HG02642 (cell line): ENCODE measurements around the gene SMARCA2.
A peak's percentile ranks its signal among the peaks of the same experiment; 100 is the strongest.

Experiments
- ATAC-seq: cut with Tn5 transposase; IDR thresholded peaks from one replicate; pipeline ENCODE4 v1.9.1; 2021; ENCODE audit warnings: mild to moderate bottlenecking; ENCODE audit not compliant: unreplicated experiment, poor library complexity

SMARCA2 gene

DNA sequence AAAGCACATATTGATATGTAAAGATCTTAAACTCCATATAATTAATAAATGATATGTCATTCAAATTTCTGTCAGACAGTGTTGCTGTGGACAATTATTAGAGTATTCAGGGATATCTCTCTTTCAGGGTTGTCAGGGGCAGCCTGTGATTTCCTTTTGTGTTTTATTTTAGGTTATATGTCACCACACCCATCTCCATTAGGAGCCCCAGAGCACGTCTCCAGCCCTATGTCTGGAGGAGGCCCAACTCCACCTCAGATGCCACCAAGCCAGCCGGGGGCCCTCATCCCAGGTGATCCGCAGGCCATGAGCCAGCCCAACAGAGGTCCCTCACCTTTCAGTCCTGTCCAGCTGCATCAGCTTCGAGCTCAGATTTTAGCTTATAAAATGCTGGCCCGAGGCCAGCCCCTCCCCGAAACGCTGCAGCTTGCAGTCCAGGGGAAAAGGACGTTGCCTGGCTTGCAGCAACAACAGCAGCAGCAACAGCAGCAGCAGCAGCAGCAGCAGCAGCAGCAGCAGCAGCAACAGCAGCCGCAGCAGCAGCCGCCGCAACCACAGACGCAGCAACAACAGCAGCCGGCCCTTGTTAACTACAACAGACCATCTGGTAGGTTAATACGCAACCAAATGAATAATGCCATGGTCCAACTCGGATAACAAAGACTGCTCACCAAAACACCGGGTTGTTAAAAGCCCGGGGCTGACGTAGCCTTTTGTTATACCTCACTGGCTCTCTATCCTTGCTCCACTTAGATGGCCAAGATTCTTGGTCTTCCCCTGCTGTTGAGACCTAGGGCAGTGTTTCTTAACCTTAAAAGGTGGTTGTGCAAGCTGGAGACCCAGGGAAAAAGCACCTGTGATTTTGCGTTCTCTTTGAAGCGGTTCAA, 24.4 kb downstream of the SMARCA2 start:
- no peak for ATAC-seq

DNA sequence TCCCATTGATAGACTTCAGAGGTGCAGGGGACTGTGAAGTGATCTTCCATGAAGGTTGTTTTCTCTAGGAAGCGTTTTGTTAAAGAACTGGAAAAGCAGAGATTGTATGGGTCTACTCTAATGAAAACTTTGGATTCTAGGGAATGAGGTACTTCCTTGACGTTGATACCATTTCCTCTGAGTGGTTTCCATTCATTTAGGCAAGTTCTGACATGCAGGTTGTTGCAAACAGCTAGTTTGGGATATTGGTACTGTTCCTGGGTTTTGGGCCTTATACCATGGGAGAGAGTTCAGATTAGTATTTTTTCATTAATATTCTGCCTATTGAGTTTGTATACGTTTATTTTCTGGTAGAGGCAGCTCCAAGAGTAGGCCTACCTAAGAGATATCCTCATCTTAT, 25.7 kb downstream of the SMARCA2 start:
- ATAC-seq = no peak

- ATAC-seq = no peak
These were observed 26.6 kb downstream of the SMARCA2 start for GRCh38 chr9:2041736-2042135.

DNA sequence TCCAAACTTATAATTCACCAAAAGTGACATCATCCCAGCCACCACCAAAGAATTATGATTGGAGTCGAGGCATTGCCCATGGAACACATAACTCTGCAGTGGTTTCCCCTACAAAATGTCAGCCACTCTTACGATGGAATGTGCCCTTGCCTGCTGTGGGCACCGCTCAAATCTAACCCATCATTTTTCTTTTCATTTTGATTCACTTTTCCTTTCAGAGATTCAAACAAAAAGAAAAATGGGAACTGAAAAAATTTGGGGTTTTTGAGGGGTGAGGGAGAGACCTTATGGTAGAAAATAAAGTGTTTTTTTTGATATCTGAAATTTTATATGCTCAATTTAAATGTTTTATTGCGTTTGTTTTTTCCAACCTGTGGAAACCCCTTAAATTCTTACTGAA, 28.1 kb downstream of the SMARCA2 start:
- ATAC-seq = no peak

DNA sequence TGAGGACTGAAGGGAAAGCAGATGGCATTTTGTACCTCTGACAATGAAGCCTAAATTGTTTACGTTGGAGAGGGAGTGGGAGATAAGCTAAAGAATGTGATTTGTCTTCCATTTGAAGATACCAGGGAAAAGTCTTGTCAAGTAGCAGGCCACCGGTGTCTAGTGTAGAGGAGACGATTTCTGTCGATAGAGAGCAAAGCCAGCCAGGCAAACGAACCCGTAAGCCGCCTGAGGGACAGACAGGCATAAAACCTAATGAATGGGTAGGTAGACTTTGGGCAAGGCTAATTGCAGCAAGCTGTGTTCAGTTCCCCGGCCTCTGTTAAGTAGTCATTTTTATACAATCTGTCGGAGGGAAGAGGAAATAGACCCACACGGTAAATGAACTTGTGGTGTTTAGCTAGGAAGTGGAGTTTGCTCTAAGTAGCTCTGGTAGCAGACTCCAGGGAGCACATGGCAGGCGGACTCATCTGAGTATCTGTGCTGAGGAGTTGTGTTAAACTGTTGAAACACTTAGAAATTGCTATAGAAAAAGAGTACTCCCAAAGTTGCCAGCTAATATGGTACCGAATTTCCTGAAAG, 28.8 kb downstream of the SMARCA2 start:
- ATAC-seq = no peak

DNA sequence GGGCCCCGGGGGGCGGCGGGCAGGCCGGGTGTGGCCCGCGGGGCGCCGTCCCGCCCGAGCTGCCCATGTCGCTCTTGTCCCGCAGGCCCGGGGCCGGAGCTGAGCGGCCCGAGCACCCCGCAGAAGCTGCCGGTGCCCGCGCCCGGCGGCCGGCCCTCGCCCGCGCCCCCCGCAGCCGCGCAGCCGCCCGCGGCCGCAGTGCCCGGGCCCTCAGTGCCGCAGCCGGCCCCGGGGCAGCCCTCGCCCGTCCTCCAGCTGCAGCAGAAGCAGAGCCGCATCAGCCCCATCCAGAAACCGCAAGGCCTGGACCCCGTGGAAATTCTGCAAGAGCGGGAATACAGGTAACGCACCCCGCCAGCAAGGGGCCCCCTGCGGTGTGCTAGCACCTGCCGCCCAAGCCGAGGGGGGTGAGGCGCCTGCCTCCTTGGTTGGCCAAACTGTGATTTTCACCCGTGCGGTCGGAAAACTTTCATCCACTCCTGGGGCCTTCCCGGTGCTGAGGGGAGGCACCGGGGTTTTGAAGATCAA, 32.1 kb downstream of the SMARCA2 start:
- no peak for ATAC-seq

DNA sequence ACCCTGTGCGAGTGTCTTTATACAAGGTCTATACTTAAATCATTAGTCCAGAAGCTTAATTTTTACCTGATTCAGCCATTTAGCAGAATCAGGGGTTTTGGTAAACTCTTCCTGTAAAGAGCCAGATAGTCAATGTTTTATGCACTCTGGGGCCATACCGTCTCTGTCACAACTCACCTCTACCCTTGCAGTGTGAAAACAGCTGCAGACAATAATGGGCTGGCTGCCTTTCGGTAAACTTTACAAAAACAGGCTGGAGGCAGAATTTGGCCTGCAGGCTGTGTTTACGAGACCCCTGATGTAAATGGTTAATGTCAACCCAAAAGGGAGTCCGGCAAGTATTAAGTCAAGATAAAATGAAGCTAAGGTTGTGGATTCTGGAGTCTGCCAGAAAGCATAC, 32.8 kb downstream of the SMARCA2 start:
- ATAC-seq = no peak

- ATAC-seq = no peak
These were observed 35.1 kb downstream of the SMARCA2 start for GRCh38 chr9:2050236-2050635.

- ATAC-seq = peak; percentile 97
These were observed 39.0 kb downstream of the SMARCA2 start for GRCh38 chr9:2053883-2054845.

GRCh38 chr9:2055203-2055658, 40.1 kb downstream of the SMARCA2 start:
- peak; percentile 44 for ATAC-seq

DNA sequence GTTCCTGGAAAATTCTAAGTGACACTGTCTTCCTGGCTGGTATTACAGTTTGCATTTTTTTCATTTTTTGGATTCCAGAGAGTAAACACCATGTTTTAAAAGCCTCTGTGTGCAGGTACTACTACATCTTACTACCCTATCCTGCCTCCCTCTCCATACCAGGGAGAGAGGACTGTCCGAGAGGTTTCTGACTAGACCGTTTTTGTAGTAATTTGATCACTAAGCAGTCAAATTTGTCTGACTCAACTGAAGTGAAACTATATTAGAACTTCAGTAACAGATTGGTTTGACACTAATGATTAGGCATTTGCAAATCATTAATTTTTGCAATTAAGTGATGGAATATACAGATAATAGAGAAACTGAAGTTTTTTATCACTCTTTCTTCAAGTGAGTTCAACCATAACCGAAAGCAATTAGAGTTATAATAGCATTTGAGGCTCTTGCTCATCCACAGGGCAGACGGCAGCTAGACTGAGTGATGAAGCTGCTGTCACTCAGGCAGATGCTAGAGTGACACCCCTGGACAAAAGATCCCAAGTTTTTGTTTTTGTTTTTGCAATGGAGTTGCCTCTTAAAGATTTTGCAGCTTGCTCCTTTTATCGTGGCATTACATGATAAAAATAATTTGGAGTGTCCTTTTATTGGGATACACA, 44.3 kb downstream of the SMARCA2 start:
- ATAC-seq = no peak

DNA sequence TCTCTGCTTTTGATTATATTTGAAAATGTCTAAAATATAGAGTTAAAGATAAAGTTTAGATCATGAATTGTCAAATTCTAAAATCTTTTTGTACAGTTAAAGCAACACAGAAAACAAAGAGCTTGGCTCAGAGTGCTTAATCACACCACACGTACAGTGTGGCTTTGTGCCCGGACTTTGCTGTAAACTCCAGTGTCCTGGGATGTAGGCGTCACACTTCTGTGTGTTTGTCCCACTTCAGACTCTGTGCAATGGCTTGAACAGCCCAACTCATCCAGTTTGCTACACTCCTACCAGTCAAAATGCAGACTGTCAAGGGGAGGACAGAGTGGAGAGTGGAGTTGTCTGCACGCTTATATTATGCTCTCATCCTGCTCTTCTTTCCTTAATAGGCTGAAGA, 45.3 kb downstream of the SMARCA2 start:
- no peak for ATAC-seq

DNA sequence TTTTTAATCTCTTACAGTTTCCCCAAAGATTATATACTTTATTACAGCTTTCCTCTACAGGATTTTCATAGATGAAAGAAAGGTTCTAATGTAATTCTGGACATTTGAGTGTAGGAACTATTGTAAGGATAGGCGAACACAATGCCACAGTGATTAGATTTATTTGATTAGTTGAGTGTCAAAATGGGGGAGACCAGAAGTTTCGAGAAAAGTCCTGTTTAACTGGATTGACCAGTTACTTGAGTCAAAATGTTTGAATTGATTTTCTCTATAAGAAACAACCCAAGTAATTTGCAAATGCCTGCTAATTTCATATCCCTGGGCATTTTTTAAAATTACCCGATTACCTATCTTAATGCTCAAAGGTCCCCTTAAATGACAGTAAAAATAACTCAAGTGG, 50.6 kb downstream of the SMARCA2 start:
- no peak for ATAC-seq

GRCh38 chr9:2066312-2067273, 51.4 kb downstream of the SMARCA2 start:
- no peak for ATAC-seq

GRCh38 chr9:2072752-2073405, 57.7 kb downstream of the SMARCA2 start:
- no peak for ATAC-seq

DNA sequence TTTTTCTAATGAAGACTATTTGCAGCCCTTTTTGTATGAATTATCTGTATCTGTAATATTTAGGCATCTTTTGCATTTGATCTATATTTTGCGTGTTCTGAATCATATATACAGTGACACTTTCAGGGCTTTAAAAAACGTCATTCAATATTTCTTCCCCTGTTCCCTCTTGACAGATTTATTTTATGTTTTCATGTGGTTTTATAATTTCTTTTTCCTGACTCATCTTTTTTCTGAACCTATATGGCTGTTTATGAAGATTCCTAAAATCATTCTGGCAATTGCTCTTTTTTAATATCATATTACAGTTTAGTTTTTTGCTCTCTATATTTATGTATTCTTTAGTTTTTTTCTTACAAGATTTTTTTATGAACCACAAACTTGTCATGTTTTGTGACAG, 67.6 kb downstream of the SMARCA2 start:
- ATAC-seq = no peak

DNA sequence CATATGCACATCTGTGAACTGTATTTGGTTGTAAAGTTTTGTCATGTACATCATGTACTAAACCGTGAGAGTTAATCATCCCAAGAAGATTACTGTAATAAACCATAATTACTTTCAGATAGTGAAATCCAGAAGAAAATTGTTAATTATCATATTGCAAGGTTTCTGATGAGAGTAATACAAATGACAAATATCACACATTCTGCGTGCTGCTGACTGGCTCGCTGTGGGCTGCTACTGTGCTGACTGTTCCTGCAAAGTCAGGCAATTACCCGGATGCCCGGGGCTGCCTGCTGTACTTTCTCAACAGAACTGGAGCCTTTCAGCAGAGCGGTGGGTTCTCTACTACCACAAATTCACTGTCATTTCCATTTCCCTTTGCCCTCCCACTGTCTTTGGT, 68.3 kb downstream of the SMARCA2 start:
- ATAC-seq = no peak

GRCh38 chr9:2085716-2086115, 70.6 kb downstream of the SMARCA2 start:
- no peak for ATAC-seq
